Upper lobe of left lung (tissue), 4 donors: Measurements from ENCODE around the gene ZAP70.

Source experiments
- CTCF ChIP-seq, 6 experiments: fragments of 450-650 bp in 4 of 6; fragments of 200-600 bp in 2 of 6; sonication (generic) in 2 of 6; IDR thresholded peaks; one replicate each; pipeline ENCODE4 v1.5.1; 2016 to 2019; ENCODE audit warnings: antibody characterized with exemption in 6 of 6
- POLR2A ChIP-seq, 4 donors: fragments of 450-650 bp; IDR thresholded peaks; one replicate each; pipeline ENCODE4 v1.5.1; 2016 to 2017; ENCODE audit warnings: antibody characterized with exemption in 4 of 4, mild to moderate bottlenecking in 2 of 4

DNA sequence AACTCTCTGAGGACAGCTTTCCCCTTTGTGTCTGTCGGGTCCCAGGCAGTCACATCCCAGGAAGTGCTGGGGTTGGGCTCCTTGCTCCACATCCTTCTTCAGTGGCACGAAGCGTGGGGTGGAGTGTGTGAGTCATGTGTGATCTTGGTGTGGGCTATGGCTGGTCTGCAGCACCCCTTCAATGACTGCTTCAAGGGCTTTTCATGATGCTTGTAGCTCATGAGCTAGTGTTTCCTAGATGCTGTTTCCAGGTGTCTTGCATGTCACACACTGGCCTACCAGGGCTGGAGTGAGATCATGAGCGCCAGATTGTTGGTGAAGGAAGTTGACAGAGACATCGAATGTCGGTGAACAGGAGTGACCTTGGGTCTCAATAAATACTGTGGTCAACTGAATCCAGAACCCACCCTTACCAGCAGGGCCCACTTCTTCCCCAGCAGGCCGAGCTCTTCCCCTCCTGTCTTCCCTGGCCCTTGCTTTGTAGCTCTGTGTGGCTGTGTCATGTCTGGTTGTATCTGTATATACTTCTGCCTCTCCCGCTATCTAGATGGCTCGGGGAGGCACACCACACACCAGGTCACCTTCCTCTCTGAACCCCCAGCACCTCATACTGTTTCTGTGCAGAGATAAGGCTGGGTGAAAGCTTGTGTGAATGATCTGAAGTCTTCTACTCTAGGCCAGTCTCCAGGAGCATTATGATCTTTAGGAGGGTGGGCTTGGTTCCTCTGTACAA is 40.0 kb upstream of the ZAP70 start:
- no peak for TF ChIP-seq CTCF (IDR thresholded peaks at IDR 0.05)
- TF ChIP-seq POLR2A (IDR thresholded peaks at IDR 0.05) = no peak
